Lower leg skin (tissue), 3 donors: Measurements from ENCODE around the gene ADCYAP1R1.

Experiments used
- POLR2A ChIP-seq, 2 donors: fragments of 450-650 bp; IDR thresholded peaks; one replicate each; pipeline ENCODE4 v1.6.1; 2016 to 2017; ENCODE audit warnings: antibody characterized with exemption in 2 of 2, mild to moderate bottlenecking in 1 of 2, moderate library complexity in 1 of 2
- TF ChIP-seq, protein P1 (sequence below), 3 donors: fragments of 450-650 bp; IDR thresholded peaks; one replicate each; pipeline ENCODE4 v1.5.1; 2016; ENCODE audit warnings: antibody characterized with exemption in 3 of 3, mild to moderate bottlenecking in 3 of 3, moderate library complexity in 2 of 3

DNA sequence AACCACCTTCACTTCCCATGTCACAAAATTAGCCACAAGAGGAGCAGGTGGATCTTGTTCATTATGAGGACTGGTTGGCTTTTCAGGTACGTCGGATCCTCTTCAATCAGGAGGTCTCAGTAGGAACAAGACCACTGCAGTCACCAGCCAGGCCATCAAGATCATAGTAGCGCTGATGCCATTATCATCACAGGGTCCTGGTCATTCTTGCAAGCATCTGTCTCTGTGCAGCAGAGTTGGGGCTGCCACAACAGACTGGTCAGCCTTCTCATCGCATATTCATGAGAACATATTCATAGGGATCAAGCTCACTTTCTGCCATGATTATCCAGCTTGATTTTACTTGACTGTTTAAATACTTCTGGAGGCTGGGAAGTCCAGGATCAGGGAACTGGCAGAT lies 67.1 kb downstream of the ADCYAP1R1 start:
- TF ChIP-seq, protein P1, sequence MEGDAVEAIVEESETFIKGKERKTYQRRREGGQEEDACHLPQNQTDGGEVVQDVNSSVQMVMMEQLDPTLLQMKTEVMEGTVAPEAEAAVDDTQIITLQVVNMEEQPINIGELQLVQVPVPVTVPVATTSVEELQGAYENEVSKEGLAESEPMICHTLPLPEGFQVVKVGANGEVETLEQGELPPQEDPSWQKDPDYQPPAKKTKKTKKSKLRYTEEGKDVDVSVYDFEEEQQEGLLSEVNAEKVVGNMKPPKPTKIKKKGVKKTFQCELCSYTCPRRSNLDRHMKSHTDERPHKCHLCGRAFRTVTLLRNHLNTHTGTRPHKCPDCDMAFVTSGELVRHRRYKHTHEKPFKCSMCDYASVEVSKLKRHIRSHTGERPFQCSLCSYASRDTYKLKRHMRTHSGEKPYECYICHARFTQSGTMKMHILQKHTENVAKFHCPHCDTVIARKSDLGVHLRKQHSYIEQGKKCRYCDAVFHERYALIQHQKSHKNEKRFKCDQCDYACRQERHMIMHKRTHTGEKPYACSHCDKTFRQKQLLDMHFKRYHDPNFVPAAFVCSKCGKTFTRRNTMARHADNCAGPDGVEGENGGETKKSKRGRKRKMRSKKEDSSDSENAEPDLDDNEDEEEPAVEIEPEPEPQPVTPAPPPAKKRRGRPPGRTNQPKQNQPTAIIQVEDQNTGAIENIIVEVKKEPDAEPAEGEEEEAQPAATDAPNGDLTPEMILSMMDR (IDR thresholded peaks at IDR 0.05) = no peak
- TF ChIP-seq POLR2A (IDR thresholded peaks at IDR 0.05) = no peak
